22Rv1 (cell line): ENCODE results near the gene ANXA10.

Experiments
- CTCF ChIP-seq: fragments of 450-650 bp; IDR thresholded peaks from 2 replicates; pipeline ENCODE4 v1.5.1; 2017; ENCODE audit warnings: mild to moderate bottlenecking
- ZFX ChIP-seq: fragments of 450-650 bp; IDR thresholded peaks from 2 replicates; pipeline ENCODE4 v1.6.1; 2017; ENCODE audit warnings: antibody characterized with exemption, borderline replicate concordance

- TF ChIP-seq CTCF (no peak), ZFX (no peak)
Observed at GRCh38 chr4:168074861-168075260, 17.5 kb upstream of the ANXA10 start.
